HepG2 (cell line): Measurements from ENCODE around the gene SLC38A4. TPM values are rescaled to one million over a fixed set of nuclear protein-coding genes. Genes with fewer than 3 reads are reported as not detected.

ENCODE experiments used
- ATAC-seq: fragments of 200-7000 bp; cut with Tn5 transposase; 3 replicates; pipeline ENCODE4 v1.9.1; 2020; ENCODE audit warnings: mild to moderate bottlenecking, moderate library complexity
- BruUV-seq: library from RNA; stranded (reverse); fragments of 400-500 nt; replicated peaks from 2 replicates; lab custom pipeline; 2021; lab: Mats Ljungman, UMichigan
- CTCF ChIA-PET: fragments of 300-600 bp; formaldehyde crosslinking; extraction: SDS; loops from one replicate; lab custom pipeline; 2021; ENCODE audit warnings: low total read pairs, inconsistent platforms, low intra/inter-chr PET ratio; lab: Yijun Ruan, JAX
- POLR2A ChIA-PET: fragments of 350-600 bp; sonication (Branson Sonifier 250); formaldehyde crosslinking; loops from one replicate; lab custom pipeline; 2020; ENCODE audit warnings: antibody characterized with exemption, inconsistent platforms; lab: Yijun Ruan, JAX
- DNase-seq: peaks from one replicate; pipeline ENCODE4 v3.0.0-alpha.2; 2015; ENCODE audit warnings: low spot score
- FAIRE-seq: peaks from 3 replicates; lab custom pipeline; 2011; peaks lifted over from hg19 to GRCh38; lab: Jason Lieb, UNC
- H2AFZ ChIP-seq: one replicate; pipeline ENCODE4 v1.6.1; 2011; ENCODE audit warnings: low read length, inconsistent platforms
- H3K27ac ChIP-seq: fragments of 300-600 bp; 3 replicates; pipeline ENCODE4 v1.8.0; 2011; ENCODE audit warnings: mixed run types, mild to moderate bottlenecking, mixed read lengths, low read length, inconsistent platforms; ENCODE audit not compliant: insufficient read depth; ENCODE audit errors: extremely low read length
- H3K27me3 ChIP-seq, 2 experiments: fragments of 200-600 bp in 1 of 2; 2 replicates in 1 of 2; 3 replicates in 1 of 2; pipeline versions ENCODE4 v1.6.0 to v1.8.0; 2011; ENCODE audit warnings: low read length in 2 of 2, mild to moderate bottlenecking in 2 of 2, moderate library complexity in 2 of 2, inconsistent platforms in 1 of 2; ENCODE audit not compliant: insufficient read depth in 2 of 2, control insufficient read depth in 1 of 2
- H3K36me3 ChIP-seq, 2 experiments: fragments of 200-600 bp in 1 of 2; replicated peaks in 1 of 2; 2 replicates in 1 of 2; 3 replicates in 1 of 2; pipeline versions ENCODE4 v1.5.1 to v1.8.0; 2011; ENCODE audit warnings: low read length in 2 of 2, inconsistent platforms in 1 of 2; ENCODE audit not compliant: insufficient read depth in 2 of 2, control insufficient read depth in 1 of 2
- H3K4me1 ChIP-seq: 2 replicates; pipeline ENCODE4 v1.5.1; 2012; ENCODE audit warnings: low read length, inconsistent platforms; ENCODE audit not compliant: insufficient read depth
- H3K4me2 ChIP-seq: 2 replicates; pipeline ENCODE4 v1.6.0; 2011; ENCODE audit warnings: low read depth, low read length, inconsistent platforms
- H3K4me3 ChIP-seq, 3 experiments: fragments of 200-600 bp in 1 of 3; sonication (generic), shearing (Covaris generic) in 1 of 3; replicated peaks in 1 of 3; 2 replicates each; pipeline ENCODE4 v1.5.1; 2011 to 2016; ENCODE audit warnings: low read length in 3 of 3, inconsistent platforms in 2 of 3, low read depth in 2 of 3, mild to moderate bottlenecking in 2 of 3, control low read depth in 1 of 3, mixed read lengths in 1 of 3; ENCODE audit not compliant: insufficient read depth in 1 of 3
- H3K79me2 ChIP-seq: one replicate; pipeline ENCODE4 v1.6.1; 2011; ENCODE audit warnings: low read length, inconsistent platforms; ENCODE audit not compliant: insufficient read depth
- H3K9ac ChIP-seq: 2 replicates; pipeline ENCODE4 v1.6.0; 2011; ENCODE audit warnings: mild to moderate bottlenecking, low read depth, low read length, inconsistent platforms; ENCODE audit not compliant: insufficient read depth
- H3K9me3 ChIP-seq: 2 replicates; pipeline ENCODE4 v1.5.1; 2012; ENCODE audit warnings: mild to moderate bottlenecking, low read length
- H4K20me1 ChIP-seq: 2 replicates; pipeline ENCODE4 v1.6.0; 2011; ENCODE audit warnings: inconsistent platforms, mild to moderate bottlenecking, low read length, moderate library complexity; ENCODE audit not compliant: insufficient read depth
- DR1 ChIP-seq: sonication (generic); formaldehyde crosslinking; IDR thresholded peaks from 2 replicates; pipeline ENCODE4 v1.8.0; 2021; ENCODE audit warnings: mild to moderate bottlenecking, missing genetic modification reagents, inconsistent platforms
- HNRNPK ChIP-seq: fragments of 200-400 bp; formaldehyde crosslinking; IDR thresholded peaks from 2 replicates; pipeline ENCODE4 v1.6.1; 2018; ENCODE audit warnings: low read length, low read depth, moderate library complexity, mild to moderate bottlenecking; ENCODE audit not compliant: poor library complexity, severe bottlenecking
- MAFK ChIP-seq, 2 experiments: IDR thresholded peaks in 1 of 2; conservative IDR thresholded peaks in 1 of 2; 2 replicates each; pipeline ENCODE4 v1.6.1; 2011; ENCODE audit warnings: improper control_type of control experiment in 2 of 2, low read length in 2 of 2
- NRL ChIP-seq: sonication (generic); formaldehyde crosslinking; IDR thresholded peaks from 2 replicates; pipeline ENCODE4 v1.5.0; 2020; ENCODE audit warnings: missing genetic modification reagents, mild to moderate bottlenecking, moderate library complexity, borderline replicate concordance
- SAP130 ChIP-seq: IDR thresholded peaks from 2 replicates; pipeline ENCODE4 v1.6.1; 2016; ENCODE audit warnings: low read depth
- SPEN ChIP-seq: sonication (generic); formaldehyde crosslinking; IDR thresholded peaks from 2 replicates; pipeline ENCODE4 v1.5.1; 2020; ENCODE audit warnings: low read depth, mild to moderate bottlenecking, missing genetic modification reagents
- ZBTB3 ChIP-seq: sonication (generic); formaldehyde crosslinking; IDR thresholded peaks from 2 replicates; pipeline ENCODE4 v1.4.0; 2020; ENCODE audit warnings: low read depth, mild to moderate bottlenecking, moderate library complexity, missing genetic modification reagents, borderline replicate concordance
- WGBS: methylation state at CpG from one replicate; pipeline ENCODE4 v1.1.6; 2017; ENCODE audit warnings: low lambda C conversion rate; 5-methylcytosine and 5-hydroxymethylcytosine counted together
- in situ Hi-C: cut with HindIII; loops from 2 replicates; pipeline ENCODE4 v1.10.0; 2017; ENCODE audit warnings: low pct_unique_long_range_greater_than_20kb; ENCODE audit not compliant: extremely low pct_ligation_motif_present
- intact Hi-C: fragments of 100-400 bp; cut with micrococcal nuclease; formaldehyde crosslinking; loops from one replicate; pipeline ENCODE4 v1.10.0; 2022; ENCODE audit not compliant: unreplicated experiment
- polyA plus RNA-seq, 8 experiments: library from polyadenylated mRNA; depleted of rRNA in 3 of 8; stranded (reverse) in 7 of 8; unstranded in 1 of 8; fragments of >200 nt; fragmentation: Illumina TruSeq in 4 of 8; extraction: Trizol in 4 of 8; gene quantifications; 2 replicates each; pipeline versions ENCODE4 v1.2.1 to v1.2.3, GENCODE V29; 2011 to 2016; ENCODE audit warnings: low read depth in 4 of 8, missing spikeins in 1 of 8, mixed read lengths in 1 of 8; ENCODE audit not compliant: insufficient read depth in 1 of 8
- total RNA-seq, 5 experiments: library from RNA; depleted of rRNA; stranded (reverse); fragments of >200 nt; fragmentation: Illumina TruSeq; extraction: Trizol; gene quantifications; 2 replicates each; pipeline ENCODE4 v1.2.3, GENCODE V29; 2016; ENCODE audit warnings: low read depth in 1 of 5
- TF ChIP-seq, protein P1 (sequence below): sonication (generic); formaldehyde crosslinking; IDR thresholded peaks from 2 replicates; pipeline ENCODE4 v1.8.1; 2023; ENCODE audit warnings: mild to moderate bottlenecking, missing genetic modification reagents, borderline replicate concordance
- TF ChIP-seq, protein P2 (sequence below): sonication (generic); formaldehyde crosslinking; conservative IDR thresholded peaks from 2 replicates; pipeline ENCODE4 v1.8.1; 2023; ENCODE audit warnings: missing genetic modification reagents

Gene SLC38A4
- total and polyA plus RNA-seq, 2 of the 13 experiments (the other 11 are each of a cell fraction or from before 2014, with no cell fraction given) = 3.5 to 5.2 TPM

DNA sequence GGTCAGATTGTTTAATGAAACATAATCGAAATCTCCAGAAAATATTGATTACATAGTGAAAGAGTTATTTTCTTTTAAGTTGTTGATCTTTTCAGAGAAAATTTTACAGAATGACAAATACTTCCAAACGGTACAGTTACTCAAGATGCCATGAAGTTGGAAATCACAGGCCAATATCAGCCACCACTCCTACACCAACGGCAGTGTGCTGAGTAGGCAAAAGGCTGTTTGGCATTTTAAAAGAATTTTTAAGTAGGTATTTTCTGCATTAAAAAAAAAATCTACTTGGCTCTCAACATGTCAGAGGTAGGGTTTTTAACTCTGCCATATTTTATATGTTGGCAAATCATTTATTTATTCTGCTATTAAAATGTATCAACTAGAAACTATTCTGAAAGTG lies 21.7 kb downstream of the SLC38A4 start:
- Histone ChIP-seq H3K4me3 (no peak overlapping the region), H3K27me3 (no peaks in the 10 kb centered on the region), H3K79me2 (no peaks in the 10 kb centered on the region), H3K36me3 (no peaks in the 10 kb centered on the region), H4K20me1 (no peaks in the 10 kb centered on the region), H3K9me3 (no peaks in the 10 kb centered on the region), H3K27ac (no peak overlapping the region), H3K4me2 (no peak overlapping the region), H3K4me1 (peaks cover 47% of the 10 kb centered on the region), H3K9ac (no peak overlapping the region), H2AFZ (no peak overlapping the region)
- ChIA-PET POLR2A (no interaction called here), CTCF (no interaction called here)
- FAIRE-seq (no peak), ATAC-seq (no peak), DNase-seq (no peak)
- in situ Hi-C loops (no loop called here), intact Hi-C loops (no loop called here)
- TF ChIP-seq, protein P1, sequence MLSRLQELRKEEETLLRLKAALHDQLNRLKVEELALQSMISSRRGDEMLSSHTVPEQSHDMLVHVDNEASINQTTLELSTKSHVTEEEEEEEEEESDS (CRISPR knock-in tag) = no peak
- peak; percentile 25 to 41; a peak in 1 of 4 replicates for TF ChIP-seq MAFK (conservative IDR thresholded peaks at IDR 0.05 in 1 of 2, IDR thresholded peaks at IDR 0.05 in 1 of 2; ENCODE audit: low read length in 2 of 2)
- no TSS peak for BruUV-seq
- WGBS = 82% methylated on average over 3 of the region's 3 CpGs

DNA sequence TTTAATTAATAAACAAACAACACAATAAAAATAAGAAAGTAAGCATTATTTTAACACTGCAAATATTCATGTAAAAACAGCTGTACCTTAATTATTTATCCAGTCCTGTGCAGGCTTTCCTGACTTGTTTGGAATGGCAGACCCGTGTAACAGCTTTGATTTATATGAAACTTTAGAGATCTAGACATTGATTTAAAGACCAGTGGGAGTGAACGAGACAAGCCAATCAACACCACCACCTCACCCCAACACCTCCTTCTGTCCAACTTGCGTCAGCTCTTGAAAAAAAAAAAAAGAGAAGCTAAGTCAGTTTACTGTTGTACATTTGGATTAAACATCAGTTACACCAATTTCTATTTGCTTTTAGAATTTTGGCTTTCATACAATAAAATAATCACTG lies 22.3 kb downstream of the SLC38A4 start:
- no peak for FAIRE-seq
- WGBS = 98% methylated on average over 3 of the region's 3 CpGs
- Histone ChIP-seq H3K27me3 (no peaks in the 10 kb centered on the region), H2AFZ (no peak overlapping the region), H3K4me2 (no peak overlapping the region), H3K9me3 (no peaks in the 10 kb centered on the region), H3K4me1 (peaks cover 47% of the 10 kb centered on the region), H3K36me3 (no peaks in the 10 kb centered on the region), H3K79me2 (no peaks in the 10 kb centered on the region), H4K20me1 (no peaks in the 10 kb centered on the region), H3K9ac (no peak overlapping the region), H3K4me3 (no peak overlapping the region), H3K27ac (no peak overlapping the region)
- CTCF ChIA-PET = no interaction called here
- POLR2A ChIA-PET = no interaction called here
- no peak for DNase-seq
- in situ Hi-C loops (no loop called here), intact Hi-C loops (no loop called here)
- TF ChIP-seq SAP130 (CRISPR knock-in tag) (no peak), DR1 (no peak), SPEN (CRISPR knock-in tag) (no peak), HNRNPK (no peak), NRL (CRISPR knock-in tag) (no peak), ZBTB3 (CRISPR knock-in tag) (no peak)
- TF ChIP-seq, protein P2, sequence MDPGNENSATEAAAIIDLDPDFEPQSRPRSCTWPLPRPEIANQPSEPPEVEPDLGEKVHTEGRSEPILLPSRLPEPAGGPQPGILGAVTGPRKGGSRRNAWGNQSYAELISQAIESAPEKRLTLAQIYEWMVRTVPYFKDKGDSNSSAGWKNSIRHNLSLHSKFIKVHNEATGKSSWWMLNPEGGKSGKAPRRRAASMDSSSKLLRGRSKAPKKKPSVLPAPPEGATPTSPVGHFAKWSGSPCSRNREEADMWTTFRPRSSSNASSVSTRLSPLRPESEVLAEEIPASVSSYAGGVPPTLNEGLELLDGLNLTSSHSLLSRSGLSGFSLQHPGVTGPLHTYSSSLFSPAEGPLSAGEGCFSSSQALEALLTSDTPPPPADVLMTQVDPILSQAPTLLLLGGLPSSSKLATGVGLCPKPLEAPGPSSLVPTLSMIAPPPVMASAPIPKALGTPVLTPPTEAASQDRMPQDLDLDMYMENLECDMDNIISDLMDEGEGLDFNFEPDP (CRISPR knock-in tag) = no peak
- ATAC-seq = no peak
- BruUV-seq = no TSS peak
